Hepatocyte (in vitro differentiated cells): ENCODE measurements around the gene SMAD1. TPM values are rescaled to one million over a fixed set of nuclear protein-coding genes. Genes with fewer than 3 reads are reported as not detected.

Source experiments
- DNase-seq: peaks from one replicate; pipeline ENCODE4 v3.0.0-alpha.2; 2016; ENCODE audit warnings: low spot score
- H2AFZ ChIP-seq: fragments of 200-600 bp; sonication (generic); 2 replicates; pipeline ENCODE4 v1.6.0; 2016; ENCODE audit warnings: antibody characterized with exemption, mild to moderate bottlenecking
- H3K27ac ChIP-seq: fragments of 200-600 bp; sonication (generic); 2 replicates; pipeline ENCODE4 v1.5.1; 2016; ENCODE audit warnings: mild to moderate bottlenecking
- H3K27me3 ChIP-seq: fragments of 200-600 bp; sonication (generic); 2 replicates; pipeline ENCODE4 v1.6.1; 2016
- H3K36me3 ChIP-seq: fragments of 200-600 bp; sonication (generic); replicated peaks from 2 replicates; pipeline ENCODE4 v1.5.1; 2016; ENCODE audit warnings: low read depth; ENCODE audit not compliant: insufficient read depth
- H3K4me1 ChIP-seq: fragments of 200-600 bp; sonication (generic); 2 replicates; pipeline ENCODE4 v1.5.1; 2016; ENCODE audit warnings: mild to moderate bottlenecking, moderate library complexity; ENCODE audit not compliant: insufficient read depth
- H3K4me2 ChIP-seq: fragments of 200-600 bp; sonication (generic); 2 replicates; pipeline ENCODE4 v1.6.0; 2016
- H3K4me3 ChIP-seq: fragments of 200-600 bp; sonication (generic); 2 replicates; pipeline ENCODE4 v1.5.1; 2016; ENCODE audit warnings: mild to moderate bottlenecking
- H3K79me2 ChIP-seq: fragments of 200-600 bp; sonication (generic); 2 replicates; pipeline ENCODE4 v1.6.0; 2017; ENCODE audit warnings: mild to moderate bottlenecking
- H3K9me2 ChIP-seq: fragments of 200-600 bp; sonication (generic); replicated peaks from 2 replicates; pipeline ENCODE4 v1.6.0; 2017; ENCODE audit warnings: mild to moderate bottlenecking; ENCODE audit not compliant: insufficient read depth
- H3K9me3 ChIP-seq: fragments of 200-600 bp; sonication (generic); 2 replicates; pipeline ENCODE4 v1.5.1; 2016; ENCODE audit warnings: low read depth, mild to moderate bottlenecking
- H4K20me1 ChIP-seq: fragments of 200-600 bp; sonication (generic); 2 replicates; pipeline ENCODE4 v1.6.0; 2016; ENCODE audit warnings: mild to moderate bottlenecking; ENCODE audit not compliant: insufficient read depth, poor library complexity, severe bottlenecking
- EZH2 ChIP-seq: fragments of 200-600 bp; sonication (generic); IDR thresholded peaks from 2 replicates; pipeline ENCODE4 v1.6.1; 2016; ENCODE audit warnings: antibody characterized with exemption, mild to moderate bottlenecking, borderline replicate concordance
- EZH2phosphoT487 ChIP-seq: fragments of 200-600 bp; sonication (generic); IDR thresholded peaks from one replicate; pipeline ENCODE4 v1.6.1; 2018; ENCODE audit warnings: antibody characterized with exemption, mild to moderate bottlenecking, low read depth, moderate library complexity; ENCODE audit not compliant: unreplicated experiment, severe bottlenecking
- WGBS: methylation state at CpG from one replicate; pipeline ENCODE4 v1.1.6; 2016; ENCODE audit warnings: low lambda C conversion rate; ENCODE audit errors: missing lambda C conversion rate; 5-methylcytosine and 5-hydroxymethylcytosine counted together
- polyA plus RNA-seq: library from polyadenylated mRNA; unstranded; fragments of >200 nt; fragmentation: Nextera tagmentation; extraction: Ambion mirVana; gene quantifications from 2 replicates; pipeline ENCODE4 v1.2.1, GENCODE V29; 2016
- total RNA-seq: library from RNA; depleted of rRNA; stranded (reverse); fragments of >200 nt; gene quantifications from 2 replicates; pipeline ENCODE4 v1.2.3, GENCODE V29; 2014
- TF ChIP-seq, protein P1 (sequence below): fragments of 200-600 bp; sonication (generic); IDR thresholded peaks from 2 replicates; pipeline ENCODE4 v1.5.1; 2016; ENCODE audit warnings: antibody characterized with exemption, mild to moderate bottlenecking; ENCODE audit not compliant: poor library complexity

The SMAD1 gene
- total and polyA plus RNA-seq, 2 experiments from 2014 or later: 18.1 to 24.1 TPM

DNA sequence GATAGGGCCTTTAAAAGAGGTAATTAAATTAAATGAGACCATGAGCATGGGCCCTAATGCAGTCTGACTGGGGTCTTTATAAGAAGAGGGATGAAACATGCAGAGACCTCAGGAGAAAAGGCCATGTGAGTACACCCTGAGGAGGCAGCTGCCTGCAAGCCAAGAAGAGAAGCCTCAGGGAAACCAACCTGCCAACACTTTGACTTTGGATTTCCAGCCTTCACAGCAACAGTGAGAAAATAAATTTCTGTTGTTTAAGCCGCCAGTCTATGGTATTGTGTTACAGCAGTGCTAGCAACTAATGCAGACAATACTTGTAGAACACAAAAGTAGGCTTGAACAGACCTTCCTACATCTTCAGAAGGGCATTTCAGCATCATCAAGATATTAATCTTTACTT lies 52.3 kb downstream of the SMAD1 start:
- Histone ChIP-seq H3K4me2 (no peak overlapping the region), H3K9me3 (no peaks in the 10 kb centered on the region), H3K4me3 (no peak overlapping the region), H3K79me2 (peaks cover 24% of the 10 kb centered on the region), H2AFZ (no peak overlapping the region), H3K36me3 (no peaks in the 10 kb centered on the region), H3K9me2 (no peaks in the 10 kb centered on the region), H3K27ac (no peak overlapping the region), H3K4me1 (no peaks in the 10 kb centered on the region), H3K27me3 (no peaks in the 10 kb centered on the region), H4K20me1 (no peaks in the 10 kb centered on the region)
- no peak for DNase-seq
- WGBS: 88% methylated on average over 1 of the region's 1 CpG
- TF ChIP-seq, protein P1, sequence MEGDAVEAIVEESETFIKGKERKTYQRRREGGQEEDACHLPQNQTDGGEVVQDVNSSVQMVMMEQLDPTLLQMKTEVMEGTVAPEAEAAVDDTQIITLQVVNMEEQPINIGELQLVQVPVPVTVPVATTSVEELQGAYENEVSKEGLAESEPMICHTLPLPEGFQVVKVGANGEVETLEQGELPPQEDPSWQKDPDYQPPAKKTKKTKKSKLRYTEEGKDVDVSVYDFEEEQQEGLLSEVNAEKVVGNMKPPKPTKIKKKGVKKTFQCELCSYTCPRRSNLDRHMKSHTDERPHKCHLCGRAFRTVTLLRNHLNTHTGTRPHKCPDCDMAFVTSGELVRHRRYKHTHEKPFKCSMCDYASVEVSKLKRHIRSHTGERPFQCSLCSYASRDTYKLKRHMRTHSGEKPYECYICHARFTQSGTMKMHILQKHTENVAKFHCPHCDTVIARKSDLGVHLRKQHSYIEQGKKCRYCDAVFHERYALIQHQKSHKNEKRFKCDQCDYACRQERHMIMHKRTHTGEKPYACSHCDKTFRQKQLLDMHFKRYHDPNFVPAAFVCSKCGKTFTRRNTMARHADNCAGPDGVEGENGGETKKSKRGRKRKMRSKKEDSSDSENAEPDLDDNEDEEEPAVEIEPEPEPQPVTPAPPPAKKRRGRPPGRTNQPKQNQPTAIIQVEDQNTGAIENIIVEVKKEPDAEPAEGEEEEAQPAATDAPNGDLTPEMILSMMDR: no peak
- TF ChIP-seq EZH2phosphoT487 (no peak), EZH2 (no peak)

DNA sequence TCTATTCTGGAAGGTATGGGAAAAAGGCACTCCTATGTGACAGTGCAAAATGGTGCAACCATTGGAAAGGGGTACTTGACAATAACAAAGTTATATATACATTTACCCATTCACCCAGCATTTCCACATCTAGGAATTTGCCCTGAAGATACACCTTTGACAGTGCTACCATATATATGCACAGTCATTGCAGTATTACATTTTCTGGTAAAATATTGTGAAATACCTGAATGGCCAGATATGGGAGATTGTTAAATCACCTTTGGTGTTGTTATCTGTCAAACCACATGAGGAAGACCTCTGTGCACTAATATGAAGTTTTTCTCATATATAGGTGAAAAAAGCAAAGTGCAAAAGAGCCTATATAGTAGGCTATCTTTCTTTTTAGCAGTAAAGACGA lies 53.5 kb downstream of the SMAD1 start:
- H3K9me2 ChIP-seq: no peaks in the 10 kb centered on the region

DNA sequence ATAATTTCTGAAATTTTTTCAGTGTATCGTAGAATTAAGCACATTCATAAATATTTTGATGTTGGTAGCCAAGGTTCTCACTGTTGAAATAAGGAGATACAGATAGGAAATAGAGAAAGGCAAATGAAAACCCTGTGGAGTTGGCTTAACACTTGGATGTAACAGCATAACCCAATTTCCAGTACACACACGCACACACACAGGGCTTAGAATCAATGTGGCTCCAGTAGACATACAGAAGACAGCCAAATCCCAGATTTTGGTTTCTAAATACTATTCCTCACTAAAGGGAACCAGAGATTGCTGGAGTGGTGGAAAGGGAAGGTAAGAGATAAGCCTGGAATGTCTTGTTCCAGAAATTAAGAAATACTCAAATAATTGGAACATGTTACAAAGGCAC lies 54.4 kb downstream of the SMAD1 start:
- 98% methylated on average over 2 of the region's 2 CpGs for WGBS
- Histone ChIP-seq H3K79me2 (peaks cover 18% of the 10 kb centered on the region), H3K4me1 (no peaks in the 10 kb centered on the region), H3K9me2 (no peaks in the 10 kb centered on the region), H3K27me3 (no peaks in the 10 kb centered on the region), H3K4me3 (no peak overlapping the region), H3K9me3 (no peaks in the 10 kb centered on the region), H3K27ac (no peak overlapping the region), H4K20me1 (no peaks in the 10 kb centered on the region), H3K4me2 (no peak overlapping the region), H3K36me3 (no peaks in the 10 kb centered on the region), H2AFZ (no peak overlapping the region)
- no peak for TF ChIP-seq EZH2
- no peak for TF ChIP-seq EZH2phosphoT487
- TF ChIP-seq, protein P1: no peak
- no peak for DNase-seq

More for the DNA sequence above, 53.5 kb downstream of the SMAD1 start:
- no peak overlapping the region for H3K4me3 ChIP-seq
- H3K9me3 ChIP-seq: no peaks in the 10 kb centered on the region
- H3K4me2 ChIP-seq: no peak overlapping the region
- peaks cover 18% of the 10 kb centered on the region for H3K79me2 ChIP-seq
- H3K27ac ChIP-seq: no peak overlapping the region
- TF ChIP-seq EZH2 (no peak), EZH2phosphoT487 (no peak)
- TF ChIP-seq, protein P1: no peak
- no peaks in the 10 kb centered on the region for H3K4me1 ChIP-seq
- H3K27me3 ChIP-seq: no peaks in the 10 kb centered on the region
- H3K36me3 ChIP-seq: no peaks in the 10 kb centered on the region
- no peak overlapping the region for H2AFZ ChIP-seq
- no peaks in the 10 kb centered on the region for H4K20me1 ChIP-seq
- DNase-seq: no peak
- WGBS: 97% methylated on average over 1 of the region's 1 CpG

DNA sequence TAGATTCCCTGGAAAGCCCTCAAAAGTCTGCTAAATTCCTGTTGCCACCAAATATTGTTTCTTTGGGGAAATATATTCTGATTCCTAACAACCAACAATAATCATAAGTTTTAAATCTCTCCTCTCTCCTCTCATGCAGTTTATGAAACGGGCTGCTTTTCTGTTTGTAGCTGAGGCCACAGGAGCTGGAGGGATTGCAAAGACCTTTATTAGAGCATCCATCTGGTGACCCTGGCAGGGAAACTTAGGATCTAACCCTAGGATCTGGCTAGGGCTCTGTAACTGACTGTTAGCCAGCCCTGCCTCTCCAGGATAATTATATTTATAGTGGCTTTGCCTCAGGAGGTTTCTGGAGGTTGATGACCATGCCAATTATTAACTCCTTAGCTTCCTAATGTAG lies 56.9 kb downstream of the SMAD1 start:
- H3K79me2 ChIP-seq: peaks cover 12% of the 10 kb centered on the region

More for the DNA sequence above, 56.9 kb downstream of the SMAD1 start:
- no peak overlapping the region for H2AFZ ChIP-seq
- no peaks in the 10 kb centered on the region for H3K4me1 ChIP-seq
- no peaks in the 10 kb centered on the region for H3K36me3 ChIP-seq
- H4K20me1 ChIP-seq: no peaks in the 10 kb centered on the region
- DNase-seq: no peak
- H3K27me3 ChIP-seq: no peaks in the 10 kb centered on the region
- no peaks in the 10 kb centered on the region for H3K9me2 ChIP-seq
- H3K4me2 ChIP-seq: no peak overlapping the region
- H3K4me3 ChIP-seq: no peak overlapping the region
- no peaks in the 10 kb centered on the region for H3K9me3 ChIP-seq
- TF ChIP-seq, protein P1: no peak
- TF ChIP-seq EZH2phosphoT487 (no peak), EZH2 (no peak)
- no peak overlapping the region for H3K27ac ChIP-seq
- 65% methylated on average over 1 of the region's 1 CpG for WGBS
